Activated naive CD8-positive, alpha-beta T cell treated with anti-CD3 and anti-CD28 coated beads, Interleukin-2, amount 10 ng/mL, durations not matched to agents 7 days and 5 days (primary cell): ENCODE measurements around the gene DPP7. TPM values are rescaled to one million over a fixed set of nuclear protein-coding genes. Genes with fewer than 3 reads are reported as not detected.
A peak's percentile ranks its signal among the peaks of the same experiment; 100 is the strongest.
"Not testable (repeated sequence)": the region's sequence is repeated elsewhere in the genome, so short reads cannot be mapped to it uniquely, and the experiment has no call there.

Experiments used
- ATAC-seq: fragments of 150-1000 bp; cut with Tn5 transposase; one replicate; pipeline ENCODE4 v1.10.0; 2021; ENCODE audit warnings: low read depth, moderate library complexity
- POLR2A ChIA-PET: fragments of 350-600 bp; sonication (Branson Sonifier 250); formaldehyde crosslinking; loops from one replicate; lab custom pipeline; 2021; ENCODE audit warnings: antibody characterized with exemption; lab: Charles Lee
- DNase-seq: peaks from one replicate; pipeline ENCODE4 v3.0.0; 2021
- H3K27ac Mint-ChIP-seq: one replicate; pipeline ENCODE4 v1.8.0; 2022; ENCODE audit warnings: mild to moderate bottlenecking, mixed read lengths
- H3K27me3 Mint-ChIP-seq: one replicate; pipeline ENCODE4 v1.8.0; 2022; ENCODE audit warnings: mild to moderate bottlenecking, moderate library complexity, mixed read lengths
- H3K36me3 Mint-ChIP-seq: one replicate; pipeline ENCODE4 v1.8.0; 2021; ENCODE audit warnings: mild to moderate bottlenecking, mixed read lengths
- H3K4me1 Mint-ChIP-seq: one replicate; pipeline ENCODE4 v1.8.0; 2021; ENCODE audit warnings: mixed read lengths
- H3K4me3 Mint-ChIP-seq: one replicate; pipeline ENCODE4 v1.8.0; 2022; ENCODE audit warnings: mild to moderate bottlenecking, moderate library complexity, mixed read lengths
- H3K9me3 Mint-ChIP-seq: one replicate; pipeline ENCODE4 v1.8.0; 2021; ENCODE audit warnings: mixed read lengths
- total RNA-seq, 2 experiments: library from RNA; stranded (reverse); gene quantifications; one replicate each; pipeline ENCODE4 v1.2.3, GENCODE V29; 2021

The DPP7 gene
- total RNA-seq, 2 experiments from 2014 or later: 314 to 322 TPM

DNA sequence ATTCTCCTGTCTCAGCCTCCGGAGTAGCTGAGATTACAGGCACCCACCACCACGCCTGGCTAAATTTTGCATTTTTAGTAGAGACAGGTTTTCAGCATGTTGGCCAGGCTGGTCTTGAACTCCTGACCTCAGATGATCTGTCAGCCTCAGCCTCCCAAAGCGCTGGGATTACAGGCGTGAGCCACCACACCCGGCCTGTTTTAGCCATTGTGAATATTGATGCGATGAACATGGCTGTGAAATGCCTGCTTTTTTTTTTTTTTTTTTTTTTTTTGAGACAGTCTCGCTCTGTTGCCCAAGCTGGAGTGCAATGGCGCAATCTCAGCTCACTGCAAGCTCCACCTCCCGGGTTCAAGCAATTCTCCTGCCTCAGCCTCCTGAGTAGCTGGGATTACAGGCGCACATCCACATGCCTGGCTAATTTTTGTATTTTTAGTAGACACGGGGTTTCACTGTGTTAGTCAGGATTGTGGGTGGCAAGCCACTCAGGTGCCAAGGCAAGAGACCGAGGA is 3.6 kb upstream of the DPP7 start:
- H3K9me3 Mint-ChIP-seq, H3K36me3 Mint-ChIP-seq, H3K4me1 Mint-ChIP-seq, H3K4me3 Mint-ChIP-seq, H3K27ac Mint-ChIP-seq, ATAC-seq, H3K27me3 Mint-ChIP-seq, DNase-seq: not testable (repeated sequence)
- POLR2A ChIA-PET: interaction anchor here (0.6 to 0.8 kb wide), 3 partner anchors 37 to 311 kb away, joined by 3 to 5 read pairs (median 3); no protein-coding TSS in a partner anchor

DNA sequence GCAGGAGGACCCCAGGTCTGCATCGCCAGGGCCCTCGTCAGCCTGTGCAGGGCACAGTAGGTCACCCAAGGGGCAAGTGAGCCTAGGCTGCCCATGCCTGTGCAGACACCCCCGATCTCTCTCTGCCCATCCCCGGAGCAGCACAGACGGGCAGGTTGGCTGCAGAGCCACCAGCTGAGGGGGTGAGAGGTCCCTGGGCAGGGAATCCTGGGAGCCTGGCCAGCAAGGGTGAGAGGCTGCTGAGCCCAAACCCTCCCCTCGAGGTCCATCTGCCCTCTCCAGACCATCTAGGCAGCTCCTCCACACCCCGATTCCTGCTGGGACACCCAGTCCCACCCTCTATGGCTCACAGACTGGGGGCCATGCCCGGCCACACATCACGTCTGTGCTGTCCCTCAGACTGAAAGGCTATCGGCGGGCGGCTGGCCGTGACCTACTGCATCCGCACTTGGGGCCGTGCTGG is 2.8 kb upstream of the DPP7 start:
- H3K27me3 Mint-ChIP-seq: no peaks in the 10 kb centered on the region
- no peak overlapping the region for H3K4me3 Mint-ChIP-seq
- H3K27ac Mint-ChIP-seq: no peak overlapping the region
- POLR2A ChIA-PET: interaction anchor here (0.8 kb wide), 2 partner anchors 124 to 286 kb away, joined by 3 to 5 read pairs; partner anchors contain the start of gene TUBB4B
- H3K9me3 Mint-ChIP-seq: no peaks in the 10 kb centered on the region
- DNase-seq (no peak), ATAC-seq (no peak)
- peaks cover 3% of the 10 kb centered on the region for H3K4me1 Mint-ChIP-seq
- no peaks in the 10 kb centered on the region for H3K36me3 Mint-ChIP-seq

DNA sequence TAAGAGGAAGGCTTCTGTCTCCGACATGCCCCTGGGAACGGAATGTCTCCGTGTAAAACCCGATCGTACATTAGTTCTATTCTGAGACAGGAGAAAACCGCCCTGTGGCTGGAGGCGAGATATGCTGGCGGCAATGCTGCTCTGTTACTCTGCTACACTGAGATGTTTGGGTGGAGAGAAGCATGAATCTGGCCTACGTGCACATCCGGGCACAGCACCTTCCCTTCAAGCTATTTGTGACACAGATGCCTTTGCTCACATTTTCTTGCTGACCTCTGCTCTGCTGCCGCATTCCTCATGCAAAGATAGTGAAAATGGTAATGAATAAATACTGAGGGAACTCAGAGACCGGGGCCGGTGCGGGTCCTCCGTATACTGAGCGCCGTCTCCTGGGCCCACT is 2.2 kb upstream of the DPP7 start:
- H3K4me1 Mint-ChIP-seq: peaks cover 3% of the 10 kb centered on the region
- H3K27me3 Mint-ChIP-seq: no peaks in the 10 kb centered on the region
- H3K9me3 Mint-ChIP-seq: no peaks in the 10 kb centered on the region
- H3K36me3 Mint-ChIP-seq: no peaks in the 10 kb centered on the region
- POLR2A ChIA-PET: interaction anchor here (0.8 kb wide), 1 partner anchor 124 kb away, joined by 3 read pairs; the partner anchor contains the start of gene TUBB4B
- no peak overlapping the region for H3K4me3 Mint-ChIP-seq
- no peak for ATAC-seq
- no peak overlapping the region for H3K27ac Mint-ChIP-seq
- no peak for DNase-seq

DNA sequence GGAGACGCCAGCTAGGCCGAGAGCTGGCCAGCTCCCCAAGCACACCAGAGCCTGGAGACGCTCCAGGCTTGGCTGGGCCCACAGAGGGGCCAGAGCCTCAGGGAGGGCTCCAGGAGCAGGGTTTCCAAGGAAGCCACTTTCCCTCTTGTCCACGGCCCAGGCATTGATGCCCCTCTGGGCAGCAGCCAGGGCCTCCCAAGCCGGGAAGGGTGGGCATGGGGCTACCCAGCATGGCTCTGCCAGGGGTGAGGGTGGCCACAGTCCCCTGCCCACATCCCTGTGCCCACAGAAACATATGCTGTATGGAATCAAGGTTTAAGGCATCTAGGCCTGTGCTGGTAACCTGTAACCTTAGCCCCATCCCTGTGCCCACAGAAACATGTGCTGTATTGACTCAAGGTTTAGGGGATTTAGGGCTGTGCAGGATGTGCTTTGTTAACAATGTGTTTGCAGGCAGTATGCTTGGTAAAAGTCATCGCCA is 1.5 kb upstream of the DPP7 start:
- no peak for DNase-seq
- Mint-ChIP-seq H3K27ac (no peak overlapping the region), H3K27me3 (no peaks in the 10 kb centered on the region), H3K4me1 (peaks cover 3% of the 10 kb centered on the region), H3K9me3 (no peaks in the 10 kb centered on the region), H3K36me3 (no peaks in the 10 kb centered on the region), H3K4me3 (no peak overlapping the region)
- ATAC-seq: no peak
- POLR2A ChIA-PET: interaction anchor here (2.4 to 3.6 kb wide), 2 partner anchors 20 to 73 kb away, joined by 11 to 28 read pairs; partner anchors contain the start of genes ANAPC2 and SSNA1

DNA sequence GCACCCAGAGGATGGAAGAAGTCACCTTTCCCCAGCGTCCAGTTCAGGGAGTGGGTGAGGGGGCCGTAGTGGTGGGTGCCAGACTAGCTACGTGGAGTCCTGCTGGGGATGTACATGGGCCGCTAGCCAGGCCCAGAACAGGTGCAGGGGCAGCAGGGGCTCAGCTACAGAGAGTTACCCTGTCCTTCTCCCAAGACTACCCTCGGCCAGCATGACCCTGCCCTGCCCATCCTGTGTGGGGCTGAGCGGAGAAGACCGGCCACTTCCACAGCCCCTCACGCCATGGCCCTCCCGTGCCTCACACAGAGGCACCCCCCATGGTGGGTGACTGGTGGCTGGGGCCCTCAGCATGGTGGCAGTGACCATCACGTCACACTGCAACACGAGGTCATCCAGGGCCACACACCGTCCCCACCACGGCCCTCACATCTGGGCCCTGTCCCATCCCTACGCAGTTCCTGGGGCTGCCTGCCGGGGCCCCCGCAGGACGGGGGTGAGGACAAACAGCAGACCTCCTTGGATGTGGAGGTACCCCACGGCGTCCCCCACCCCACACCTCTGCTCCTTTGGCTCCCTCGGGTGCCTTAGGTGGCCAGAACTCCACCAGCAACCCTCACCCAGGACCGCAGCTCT is 977 bp upstream of the DPP7 start:
- DNase-seq (no peak), ATAC-seq (no peak)
- H3K9me3 Mint-ChIP-seq: no peaks in the 10 kb centered on the region
- H3K27ac Mint-ChIP-seq: no peak overlapping the region
- H3K4me3 Mint-ChIP-seq: peak overlapping the region; percentile 25
- peaks cover 3% of the 10 kb centered on the region for H3K4me1 Mint-ChIP-seq
- no peaks in the 10 kb centered on the region for H3K27me3 Mint-ChIP-seq
- peaks cover 3% of the 10 kb centered on the region for H3K36me3 Mint-ChIP-seq
- POLR2A ChIA-PET: interaction anchor here (0.7 to 3.6 kb wide), 9 partner anchors 14 to 125 kb away, joined by 3 to 28 read pairs (median 7); partner anchors contain the start of genes ANAPC2, MAN1B1, RNF224 and SAPCD2

GRCh38 chr9:137114220-137114612 is 317 bp downstream of the DPP7 start:
- no peak overlapping the region for H3K27ac Mint-ChIP-seq
- peak; percentile 35 for ATAC-seq
- no peaks in the 10 kb centered on the region for H3K27me3 Mint-ChIP-seq
- DNase-seq: no peak
- H3K4me3 Mint-ChIP-seq: peak overlapping the region; percentile 62
- POLR2A ChIA-PET: interaction anchor here (1.1 to 3.6 kb wide), 8 partner anchors 15 to 126 kb away, joined by 3 to 28 read pairs (median 9); partner anchors contain the start of genes ANAPC2, MAN1B1, SAPCD2 and SSNA1
- peaks cover 3% of the 10 kb centered on the region for H3K4me1 Mint-ChIP-seq
- H3K9me3 Mint-ChIP-seq: no peaks in the 10 kb centered on the region
- peaks cover 3% of the 10 kb centered on the region for H3K36me3 Mint-ChIP-seq

DNA sequence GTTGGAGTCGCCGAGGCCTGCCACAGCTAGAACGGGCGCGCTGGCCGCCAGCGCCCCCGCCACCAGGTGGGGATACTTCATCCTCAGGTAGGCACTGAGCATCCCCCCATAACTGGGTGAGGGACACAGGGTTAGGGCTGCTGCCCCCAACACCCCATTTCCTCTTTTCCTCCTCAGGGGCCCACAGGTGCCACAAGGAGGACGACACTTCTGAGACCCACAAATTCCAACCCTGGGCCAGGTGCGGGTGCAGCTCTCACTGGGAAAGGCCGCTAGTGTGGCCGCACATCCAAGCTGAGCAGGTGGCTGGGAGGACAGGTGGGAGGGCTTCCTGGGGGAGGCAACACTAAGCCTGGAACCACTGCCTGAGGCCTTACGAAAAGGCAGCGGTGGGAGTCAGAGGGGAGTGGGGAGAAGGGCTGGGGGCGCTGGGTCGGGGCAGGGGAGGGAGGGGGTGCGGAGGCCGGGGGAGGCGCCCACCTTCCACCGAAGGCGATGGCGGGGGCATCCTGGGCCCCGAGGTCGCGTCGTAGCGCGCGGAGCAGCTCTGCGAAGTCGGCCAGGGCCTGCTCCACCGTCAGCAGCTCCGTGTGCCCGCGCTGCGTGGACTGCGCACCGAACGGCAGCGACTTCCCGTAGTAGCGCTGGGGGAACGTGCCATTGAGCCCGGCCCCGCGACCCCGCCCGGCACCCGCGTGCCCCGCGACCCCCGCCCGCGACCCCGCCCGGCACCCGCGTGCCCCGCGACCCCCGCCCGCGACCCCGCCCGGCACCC is 961 bp downstream of the DPP7 start:
- Mint-ChIP-seq H3K9me3 (no peaks in the 10 kb centered on the region), H3K27ac (peak overlapping the region; percentile 52), H3K36me3 (peaks cover 3% of the 10 kb centered on the region), H3K4me1 (no peaks in the 10 kb centered on the region), H3K4me3 (peak overlapping the region; percentile 74), H3K27me3 (no peaks in the 10 kb centered on the region)
- no peak for DNase-seq
- POLR2A ChIA-PET: interaction anchor here (0.6 to 3.6 kb wide), 6 partner anchors 17 to 127 kb away, joined by 4 to 28 read pairs (median 8); partner anchors contain the start of genes ANAPC2, MAN1B1, SAPCD2 and SSNA1
- ATAC-seq: peak; percentile 41

DNA sequence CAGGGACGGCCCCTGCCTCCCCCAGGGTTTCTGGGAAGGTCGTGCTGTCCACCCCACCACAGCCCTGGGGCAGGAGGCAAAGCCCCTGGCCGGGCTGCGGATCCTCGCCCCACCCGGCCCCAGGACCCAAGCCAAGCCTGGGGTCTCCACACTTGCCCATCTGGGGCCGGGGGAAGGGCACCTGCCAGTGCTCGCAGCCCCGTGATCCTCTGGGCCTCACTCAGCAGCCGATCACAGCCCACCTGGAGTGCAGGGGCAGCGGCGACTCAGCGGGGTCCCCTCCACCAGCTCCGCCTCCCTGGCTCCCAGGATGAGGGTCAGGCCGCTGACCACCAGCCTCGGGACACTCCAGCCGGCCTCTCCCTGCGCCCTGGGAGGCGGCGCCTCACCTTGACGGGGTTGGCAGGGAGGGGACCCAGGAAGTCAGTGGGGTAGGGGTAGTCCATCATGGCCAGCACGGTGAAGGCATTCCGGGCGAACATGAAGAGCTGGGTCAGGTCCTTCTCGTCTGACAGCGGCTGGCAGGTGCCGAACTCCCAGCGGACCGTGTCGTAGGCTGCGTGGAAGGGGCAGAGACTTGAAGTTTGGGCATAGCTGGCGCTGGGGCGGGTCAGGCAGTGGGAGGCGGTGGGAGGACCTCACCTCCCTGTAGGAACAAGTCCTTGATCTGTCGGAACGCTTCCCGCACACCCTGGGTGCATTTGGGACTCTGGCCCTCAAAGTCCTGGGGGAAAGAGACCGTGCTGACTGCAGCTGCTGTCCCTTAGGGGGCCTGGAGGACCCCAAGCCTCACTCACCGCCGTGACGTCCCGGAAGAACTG is 1.8 kb downstream of the DPP7 start:
- peaks cover 3% of the 10 kb centered on the region for H3K36me3 Mint-ChIP-seq
- H3K27ac Mint-ChIP-seq: peak overlapping the region; percentile 51
- ATAC-seq (no peak), DNase-seq (no peak)
- H3K9me3 Mint-ChIP-seq: no peaks in the 10 kb centered on the region
- POLR2A ChIA-PET: interaction anchor here (1.1 to 3.6 kb wide), 3 partner anchors 16 to 42 kb away, joined by 4 to 28 read pairs (median 12); partner anchors contain the start of genes MAN1B1 and SAPCD2
- H3K4me1 Mint-ChIP-seq: no peaks in the 10 kb centered on the region
- H3K27me3 Mint-ChIP-seq: no peaks in the 10 kb centered on the region
- peak overlapping the region; percentile 74 for H3K4me3 Mint-ChIP-seq

- ATAC-seq: no peak
- Mint-ChIP-seq H3K4me3 (no peak overlapping the region), H3K9me3 (no peaks in the 10 kb centered on the region), H3K4me1 (no peaks in the 10 kb centered on the region), H3K27ac (no peak overlapping the region), H3K36me3 (peaks cover 3% of the 10 kb centered on the region), H3K27me3 (no peaks in the 10 kb centered on the region)
- POLR2A ChIA-PET: interaction anchor here (3.6 kb wide), 1 partner anchor 16 kb away, joined by 28 read pairs; no protein-coding TSS in a partner anchor
- no peak for DNase-seq
These were observed 2.6 kb downstream of the DPP7 start for GRCh38 chr9:137111788-137112563.

- Mint-ChIP-seq H3K9me3 (no peaks in the 10 kb centered on the region), H3K36me3 (peaks cover 3% of the 10 kb centered on the region), H3K27ac (peak overlapping the region; percentile 16), H3K4me3 (no peak overlapping the region), H3K4me1 (no peaks in the 10 kb centered on the region), H3K27me3 (no peaks in the 10 kb centered on the region)
- POLR2A ChIA-PET: no interaction called here
- DNase-seq (no peak), ATAC-seq (no peak)
These were observed 3.4 kb downstream of the DPP7 start for GRCh38 chr9:137110911-137111787.
